KMS-11 (cell line): ENCODE measurements around the gene RAD54L.

Experiments
- H2AFZ ChIP-seq: fragments of 200-600 bp; sonication (generic); 2 replicates; pipeline ENCODE4 v1.6.1; 2016; ENCODE audit warnings: antibody characterized with exemption, mixed run types, low read depth
- H3K27ac ChIP-seq: fragments of 200-600 bp; sonication (generic); 2 replicates; pipeline ENCODE4 v1.6.1; 2016; ENCODE audit warnings: mild to moderate bottlenecking, mixed run types
- H3K27me3 ChIP-seq: fragments of 200-600 bp; sonication (generic); 2 replicates; pipeline ENCODE4 v1.6.1; 2017; ENCODE audit warnings: mild to moderate bottlenecking, low read depth, mixed run types, moderate library complexity; ENCODE audit not compliant: insufficient read depth
- H3K36me3 ChIP-seq: fragments of 200-600 bp; sonication (generic); 2 replicates; pipeline ENCODE4 v1.6.1; 2017; ENCODE audit warnings: mild to moderate bottlenecking, mixed run types; ENCODE audit not compliant: insufficient read depth
- H3K4me1 ChIP-seq: fragments of 200-600 bp; sonication (generic); 2 replicates; pipeline ENCODE4 v1.6.1; 2016; ENCODE audit warnings: mild to moderate bottlenecking, low read depth, mixed run types; ENCODE audit not compliant: poor library complexity, severe bottlenecking
- H3K4me2 ChIP-seq: fragments of 200-600 bp; sonication (generic); 2 replicates; pipeline ENCODE4 v1.7.0; 2016; ENCODE audit warnings: mild to moderate bottlenecking, mixed run types
- H3K4me3 ChIP-seq: fragments of 200-600 bp; sonication (generic); IDR thresholded peaks from 2 replicates; pipeline ENCODE4 v1.6.1; 2017; ENCODE audit warnings: low read depth, low read length, mixed read lengths; ENCODE audit not compliant: insufficient read depth
- H3K79me2 ChIP-seq: fragments of 200-600 bp; sonication (generic); 2 replicates; pipeline ENCODE4 v1.6.1; 2016; ENCODE audit warnings: low read depth, mixed run types; ENCODE audit not compliant: insufficient read depth
- H3K9ac ChIP-seq: fragments of 200-600 bp; sonication (generic); 2 replicates; pipeline ENCODE4 v1.6.1; 2016; ENCODE audit warnings: mild to moderate bottlenecking, mixed run types
- H4K20me1 ChIP-seq: fragments of 200-600 bp; sonication (generic); 2 replicates; pipeline ENCODE4 v1.6.1; 2016; ENCODE audit warnings: mild to moderate bottlenecking, mixed run types; ENCODE audit not compliant: insufficient read depth
- CTCF ChIP-seq: fragments of 200-600 bp; sonication (generic); conservative IDR thresholded peaks from 2 replicates; pipeline ENCODE4 v1.6.1; 2017; ENCODE audit warnings: low read depth, mild to moderate bottlenecking, antibody characterized with exemption, low read length, moderate library complexity, mixed read lengths

Gene RAD54L

DNA sequence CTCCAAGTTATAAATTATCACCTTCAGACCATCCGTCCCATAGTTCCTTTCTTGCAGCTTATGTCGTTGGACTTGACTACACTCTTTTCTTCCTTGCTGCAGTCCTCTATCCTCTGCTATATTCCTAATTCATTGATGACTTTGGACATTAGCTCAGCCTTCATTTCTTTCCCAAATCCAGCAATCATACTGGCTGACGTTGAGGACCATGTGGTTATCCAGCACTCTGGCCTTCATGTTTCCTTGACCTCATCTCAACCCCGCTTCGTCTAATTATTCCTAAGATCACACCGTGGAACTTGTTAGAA, 27.4 kb downstream of the RAD54L start:
- peaks cover under 1% of the 10 kb centered on the region; the same call in 1 of the 2 replicates for H3K36me3 ChIP-seq
- H3K9ac ChIP-seq = no peak overlapping the region
- no peak overlapping the region for H3K4me2 ChIP-seq
- no peaks in the 10 kb centered on the region for H4K20me1 ChIP-seq
- no peak overlapping the region for H3K4me3 ChIP-seq
- H3K27ac ChIP-seq = no peak overlapping the region
- H2AFZ ChIP-seq = no peak overlapping the region
- H3K27me3 ChIP-seq = no peaks in the 10 kb centered on the region
- TF ChIP-seq CTCF = no peak
- H3K4me1 ChIP-seq = no peaks in the 10 kb centered on the region
- no peaks in the 10 kb centered on the region for H3K79me2 ChIP-seq

GRCh38 chr1:46277658-46278373, 30.3 kb downstream of the RAD54L start:
- H3K79me2 ChIP-seq = no peaks in the 10 kb centered on the region
- H3K4me2 ChIP-seq = no peak overlapping the region
- H4K20me1 ChIP-seq = no peaks in the 10 kb centered on the region
- no peak overlapping the region for H3K4me3 ChIP-seq
- no peak overlapping the region for H3K9ac ChIP-seq
- H2AFZ ChIP-seq = no peak overlapping the region
- no peaks in the 10 kb centered on the region for H3K27me3 ChIP-seq
- TF ChIP-seq CTCF = no peak
- H3K36me3 ChIP-seq = no peaks in the 10 kb centered on the region; the same call in 1 of the 2 replicates
- H3K27ac ChIP-seq = no peak overlapping the region
- no peaks in the 10 kb centered on the region for H3K4me1 ChIP-seq

GRCh38 chr1:46278807-46279206, 31.2 kb downstream of the RAD54L start:
- Histone ChIP-seq H3K27me3 (no peaks in the 10 kb centered on the region), H3K36me3 (no peaks in the 10 kb centered on the region; the same call in 1 of the 2 replicates), H3K4me3 (no peak overlapping the region), H3K27ac (no peak overlapping the region), H3K79me2 (no peaks in the 10 kb centered on the region), H3K4me2 (no peak overlapping the region), H4K20me1 (no peaks in the 10 kb centered on the region), H2AFZ (no peak overlapping the region), H3K9ac (no peak overlapping the region), H3K4me1 (no peaks in the 10 kb centered on the region)
- TF ChIP-seq CTCF = no peak

GRCh38 chr1:46280092-46280491, 32.5 kb downstream of the RAD54L start:
- Histone ChIP-seq H2AFZ (no peak overlapping the region), H3K4me1 (no peaks in the 10 kb centered on the region), H3K36me3 (no peaks in the 10 kb centered on the region; the same call in 1 of the 2 replicates), H3K4me2 (no peak overlapping the region), H3K79me2 (no peaks in the 10 kb centered on the region), H4K20me1 (no peaks in the 10 kb centered on the region), H3K27ac (no peak overlapping the region), H3K4me3 (no peak overlapping the region), H3K9ac (no peak overlapping the region), H3K27me3 (no peaks in the 10 kb centered on the region)
- TF ChIP-seq CTCF = no peak
